ENCODE measurements around the gene SRP68. TPM values are rescaled to one million over a fixed set of nuclear protein-coding genes. Genes with fewer than 3 reads are reported as not detected.
A peak's percentile ranks its signal among the peaks of the same experiment; 100 is the strongest.

SRP68 gene
- total and polyA plus RNA-seq, 9 of the 15 experiments (the other 6 are each of a cell fraction or from before 2014, with no cell fraction given), result 29.4 to 92.6 (median 36.2) TPM

DNA sequence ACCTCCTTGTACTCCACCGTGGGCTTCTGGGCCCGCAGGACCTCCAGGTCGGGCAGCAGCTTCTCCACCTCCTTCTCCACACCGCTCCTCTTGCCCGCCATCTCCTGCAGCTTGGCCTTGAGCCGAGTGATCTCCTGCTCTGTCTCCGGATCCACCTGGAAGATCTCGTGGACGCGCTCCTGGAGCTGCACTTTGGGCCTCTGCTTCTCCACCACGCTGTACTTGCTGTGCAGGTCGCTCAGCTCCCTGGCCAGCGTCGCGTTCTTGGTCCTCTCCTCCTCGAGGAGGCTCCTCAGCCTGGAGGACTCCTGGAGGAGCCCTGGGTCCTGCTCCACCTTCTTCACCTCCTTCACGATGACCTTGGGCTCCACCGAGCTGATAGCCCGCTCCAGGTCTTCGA is 62.9 kb downstream of the SRP68 start:
- Histone ChIP-seq H4K20me1 (replicated peaks; ENCODE audit: control insufficient read depth, insufficient read depth, low read length) (0 out of 2 replicates have a peak, but pooled peaks cover 5% of the 10 kb centered on the region), H2AFZ (ENCODE audit: low read depth, low read length) (no peak overlapping the region), H3K36me3 (ENCODE audit: control insufficient read depth, insufficient read depth, low read length) (peaks cover 7% of the 10 kb centered on the region; the same call in 2 of the 3 replicates), H3K9me3 (replicated peaks; ENCODE audit: control insufficient read depth, insufficient read depth, low read depth, low read length) (no peaks in the 10 kb centered on the region), H3K9me1 (ENCODE audit: control insufficient read depth, insufficient read depth, low read length) (no peaks in the 10 kb centered on the region), H3K27me3 (ENCODE audit: control insufficient read depth in 2 of 2, insufficient read depth in 2 of 2, low read length in 2 of 2) (peaks cover 37 to 54% of the 10 kb centered on the region in 2 experiments), H3K4me2 (ENCODE audit: insufficient read depth, low read length) (no peak overlapping the region), H3K4me1 (replicated peaks in 1 of 2; ENCODE audit: control insufficient read depth in 2 of 2, insufficient read depth in 2 of 2, low read length in 2 of 2) (peaks cover 0 to 44% of the 10 kb centered on the region in 2 experiments; a peak in 3 of 5 replicates), H3K4me3 (no peak overlapping the region), H3K79me2 (ENCODE audit: control insufficient read depth, insufficient read depth, low read length) (no peaks in the 10 kb centered on the region), H3K27ac (ENCODE audit: extremely low read depth, low read depth, low read length) (no peak overlapping the region), H3K9ac (ENCODE audit: insufficient read depth in 1 of 2, low read depth in 2 of 2, low read length in 2 of 2) (peak overlapping the region in 1 of 2 experiments; percentile 21; a peak in 2 of 4 replicates)
- ChIA-PET CTCF (ENCODE audit: low intra/inter-chr PET ratio) (interaction anchor here (0.6 kb wide), 1 partner anchor 293 kb away, joined by 3 read pairs; no protein-coding TSS in a partner anchor), POLR2A (interaction anchor here (0.6 to 2.0 kb wide), 6 partner anchors 9 to 233 kb away, joined by 3 to 9 read pairs (median 4); partner anchors contain the start of gene CDK3)
- in situ Hi-C loops (cut with MboI) (loop anchor here (5.0 to 10.0 kb wide), 3 partner anchors 102 to 283 kb away; a partner anchor contains a TSS), intact Hi-C loops (cut with micrococcal nuclease) (loop anchor here (10.0 kb wide), 1 partner anchor 255 kb away; no protein-coding TSS in a partner anchor)
- FAIRE-seq, result no peak
- no TSS peak for BruUV-seq (replicated peaks)
- WGBS (ENCODE audit: insufficient coverage, low coverage, missing lambda C conversion rate), result 15% methylated on average over 18 of the region's 20 CpGs
- ATAC-seq, result no peak
- TF ChIP-seq FOXJ2 (tag; IDR thresholded peaks at IDR 0.05), result no peak
- TF ChIP-seq ZFP30 (CRISPR knock-in tag; IDR thresholded peaks at IDR 0.05; ENCODE audit: borderline replicate concordance), result no peak
- TF ChIP-seq, protein P1, sequence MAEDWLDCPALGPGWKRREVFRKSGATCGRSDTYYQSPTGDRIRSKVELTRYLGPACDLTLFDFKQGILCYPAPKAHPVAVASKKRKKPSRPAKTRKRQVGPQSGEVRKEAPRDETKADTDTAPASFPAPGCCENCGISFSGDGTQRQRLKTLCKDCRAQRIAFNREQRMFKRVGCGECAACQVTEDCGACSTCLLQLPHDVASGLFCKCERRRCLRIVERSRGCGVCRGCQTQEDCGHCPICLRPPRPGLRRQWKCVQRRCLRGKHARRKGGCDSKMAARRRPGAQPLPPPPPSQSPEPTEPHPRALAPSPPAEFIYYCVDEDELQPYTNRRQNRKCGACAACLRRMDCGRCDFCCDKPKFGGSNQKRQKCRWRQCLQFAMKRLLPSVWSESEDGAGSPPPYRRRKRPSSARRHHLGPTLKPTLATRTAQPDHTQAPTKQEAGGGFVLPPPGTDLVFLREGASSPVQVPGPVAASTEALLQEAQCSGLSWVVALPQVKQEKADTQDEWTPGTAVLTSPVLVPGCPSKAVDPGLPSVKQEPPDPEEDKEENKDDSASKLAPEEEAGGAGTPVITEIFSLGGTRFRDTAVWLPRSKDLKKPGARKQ (CRISPR knock-in tag; IDR thresholded peaks at IDR 0.05), result no peak
- TF ChIP-seq, protein P2, sequence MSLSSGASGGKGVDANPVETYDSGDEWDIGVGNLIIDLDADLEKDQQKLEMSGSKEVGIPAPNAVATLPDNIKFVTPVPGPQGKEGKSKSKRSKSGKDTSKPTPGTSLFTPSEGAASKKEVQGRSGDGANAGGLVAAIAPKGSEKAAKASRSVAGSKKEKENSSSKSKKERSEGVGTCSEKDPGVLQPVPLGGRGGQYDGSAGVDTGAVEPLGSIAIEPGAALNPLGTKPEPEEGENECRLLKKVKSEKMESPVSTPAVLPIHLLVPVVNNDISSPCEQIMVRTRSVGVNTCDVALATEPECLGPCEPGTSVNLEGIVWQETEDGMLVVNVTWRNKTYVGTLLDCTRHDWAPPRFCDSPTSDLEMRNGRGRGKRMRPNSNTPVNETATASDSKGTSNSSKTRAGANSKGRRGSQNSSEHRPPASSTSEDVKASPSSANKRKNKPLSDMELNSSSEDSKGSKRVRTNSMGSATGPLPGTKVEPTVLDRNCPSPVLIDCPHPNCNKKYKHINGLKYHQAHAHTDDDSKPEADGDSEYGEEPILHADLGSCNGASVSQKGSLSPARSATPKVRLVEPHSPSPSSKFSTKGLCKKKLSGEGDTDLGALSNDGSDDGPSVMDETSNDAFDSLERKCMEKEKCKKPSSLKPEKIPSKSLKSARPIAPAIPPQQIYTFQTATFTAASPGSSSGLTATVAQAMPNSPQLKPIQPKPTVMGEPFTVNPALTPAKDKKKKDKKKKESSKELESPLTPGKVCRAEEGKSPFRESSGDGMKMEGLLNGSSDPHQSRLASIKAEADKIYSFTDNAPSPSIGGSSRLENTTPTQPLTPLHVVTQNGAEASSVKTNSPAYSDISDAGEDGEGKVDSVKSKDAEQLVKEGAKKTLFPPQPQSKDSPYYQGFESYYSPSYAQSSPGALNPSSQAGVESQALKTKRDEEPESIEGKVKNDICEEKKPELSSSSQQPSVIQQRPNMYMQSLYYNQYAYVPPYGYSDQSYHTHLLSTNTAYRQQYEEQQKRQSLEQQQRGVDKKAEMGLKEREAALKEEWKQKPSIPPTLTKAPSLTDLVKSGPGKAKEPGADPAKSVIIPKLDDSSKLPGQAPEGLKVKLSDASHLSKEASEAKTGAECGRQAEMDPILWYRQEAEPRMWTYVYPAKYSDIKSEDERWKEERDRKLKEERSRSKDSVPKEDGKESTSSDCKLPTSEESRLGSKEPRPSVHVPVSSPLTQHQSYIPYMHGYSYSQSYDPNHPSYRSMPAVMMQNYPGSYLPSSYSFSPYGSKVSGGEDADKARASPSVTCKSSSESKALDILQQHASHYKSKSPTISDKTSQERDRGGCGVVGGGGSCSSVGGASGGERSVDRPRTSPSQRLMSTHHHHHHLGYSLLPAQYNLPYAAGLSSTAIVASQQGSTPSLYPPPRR (CRISPR knock-in tag; IDR thresholded peaks at IDR 0.05; ENCODE audit: borderline replicate concordance), result no peak
- no peak for TF ChIP-seq ETV6 (IDR thresholded peaks at IDR 0.05; ENCODE audit: borderline replicate concordance in 1 of 2, low read depth in 2 of 2, low read length in 1 of 2)
- TF ChIP-seq ETV6 (CRISPR knock-in tag; IDR thresholded peaks at IDR 0.05; ENCODE audit: borderline replicate concordance), result no peak
- TF ChIP-seq TAL1 (IDR thresholded peaks at IDR 0.05), result no peak
- TF ChIP-seq EWSR1 (IDR thresholded peaks at IDR 0.05; ENCODE audit: borderline replicate concordance, low read depth, partially characterized antibody), result no peak
- TF ChIP-seq ZKSCAN1 (IDR thresholded peaks at IDR 0.05; ENCODE audit: low read depth, low read length), result no peak
- TF ChIP-seq TFAM (CRISPR knock-in tag; conservative IDR thresholded peaks at IDR 0.05), result no peak
- no peak for TF ChIP-seq SAFB (IDR thresholded peaks at IDR 0.05; ENCODE audit: borderline replicate concordance, low read depth, low read length)
- no peak for TF ChIP-seq ELF2 (CRISPR knock-in tag; IDR thresholded peaks at IDR 0.05)
- no peak for TF ChIP-seq HIVEP1 (CRISPR knock-in tag; IDR thresholded peaks at IDR 0.05)
- no peak for DNase-seq (ENCODE audit: extremely low read depth in 1 of 4, low spot score in 3 of 4)
